ENCODE data around the gene SLC6A11. TPM values are rescaled to one million over a fixed set of nuclear protein-coding genes. Genes with fewer than 3 reads are reported as not detected.

SLC6A11 gene
- total RNA-seq, 6 donors from 2014 or later = 0.07 TPM; not detected in 5

DNA sequence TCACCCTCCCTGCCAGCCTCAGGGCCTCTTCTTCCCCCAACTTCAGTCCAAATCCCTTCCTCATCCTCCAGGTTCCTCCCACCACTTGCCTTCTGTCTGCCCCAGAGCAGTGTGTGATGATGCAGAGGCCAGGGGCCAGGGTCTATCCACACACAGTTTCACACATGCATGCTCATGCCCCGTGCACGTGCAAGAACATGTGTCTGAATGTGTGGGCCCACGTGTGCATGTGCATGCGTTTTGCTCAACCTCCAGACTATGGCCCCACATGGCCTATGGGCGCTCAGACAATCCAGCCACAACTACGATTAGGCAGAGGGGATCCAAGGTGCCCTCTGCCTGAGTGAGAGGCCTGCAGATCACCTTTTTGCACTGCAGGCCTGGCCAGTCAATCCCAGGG lies 144.2 kb downstream of the SLC6A11 start:
- TF ChIP-seq EP300 (IDR thresholded peaks at IDR 0.05) (no peak), POLR2AphosphoS5 (IDR thresholded peaks at IDR 0.05) (no peak)
- TF ChIP-seq, protein P1, sequence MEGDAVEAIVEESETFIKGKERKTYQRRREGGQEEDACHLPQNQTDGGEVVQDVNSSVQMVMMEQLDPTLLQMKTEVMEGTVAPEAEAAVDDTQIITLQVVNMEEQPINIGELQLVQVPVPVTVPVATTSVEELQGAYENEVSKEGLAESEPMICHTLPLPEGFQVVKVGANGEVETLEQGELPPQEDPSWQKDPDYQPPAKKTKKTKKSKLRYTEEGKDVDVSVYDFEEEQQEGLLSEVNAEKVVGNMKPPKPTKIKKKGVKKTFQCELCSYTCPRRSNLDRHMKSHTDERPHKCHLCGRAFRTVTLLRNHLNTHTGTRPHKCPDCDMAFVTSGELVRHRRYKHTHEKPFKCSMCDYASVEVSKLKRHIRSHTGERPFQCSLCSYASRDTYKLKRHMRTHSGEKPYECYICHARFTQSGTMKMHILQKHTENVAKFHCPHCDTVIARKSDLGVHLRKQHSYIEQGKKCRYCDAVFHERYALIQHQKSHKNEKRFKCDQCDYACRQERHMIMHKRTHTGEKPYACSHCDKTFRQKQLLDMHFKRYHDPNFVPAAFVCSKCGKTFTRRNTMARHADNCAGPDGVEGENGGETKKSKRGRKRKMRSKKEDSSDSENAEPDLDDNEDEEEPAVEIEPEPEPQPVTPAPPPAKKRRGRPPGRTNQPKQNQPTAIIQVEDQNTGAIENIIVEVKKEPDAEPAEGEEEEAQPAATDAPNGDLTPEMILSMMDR (IDR thresholded peaks at IDR 0.05) = no peak
- Histone ChIP-seq H3K27ac (no peak overlapping the region), H3K4me1 (peaks cover 10 to 24% (median 15%) of the 10 kb centered on the region in 4 donors), H3K4me3 (no peak overlapping the region), H3K27me3 (no peaks in the 10 kb centered on the region), H3K36me3 (no peaks in the 10 kb centered on the region), H3K9me3 (no peaks in the 10 kb centered on the region)
- no peak for DNase-seq
- ATAC-seq (ENCODE audit: low FRiP score in 2 of 2) = no peak
- WGBS, 2 donors = 92 to 93% methylated on average over 4 to 6 of the region's 6 CpGs

DNA sequence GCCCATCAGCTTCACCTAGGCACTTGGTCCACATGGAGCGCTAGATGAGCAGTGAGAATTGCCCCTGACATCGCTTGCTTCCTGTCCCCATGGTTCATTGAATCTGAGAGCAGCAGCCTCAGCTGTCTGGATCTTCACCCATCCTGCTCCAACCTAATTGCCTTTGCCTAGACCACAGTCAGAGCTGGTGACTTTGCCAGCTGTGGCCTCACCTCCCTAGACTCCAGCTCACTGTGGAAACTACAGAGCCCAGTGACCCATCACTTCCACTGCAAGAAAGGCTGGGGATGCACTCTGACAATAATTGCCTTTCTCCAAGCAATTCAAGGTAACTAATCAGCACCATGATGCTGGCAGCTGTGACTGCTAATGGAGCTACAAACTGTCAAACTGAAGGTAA lies 145.9 kb downstream of the SLC6A11 start:
- DNase-seq = no peak
- Histone ChIP-seq H3K4me1 (peaks cover 10 to 19% (median 15%) of the 10 kb centered on the region in 4 donors), H3K4me3 (no peak overlapping the region), H3K36me3 (no peaks in the 10 kb centered on the region), H3K27ac (no peak overlapping the region), H3K27me3 (no peaks in the 10 kb centered on the region), H3K9me3 (no peaks in the 10 kb centered on the region)
- TF ChIP-seq POLR2AphosphoS5 (IDR thresholded peaks at IDR 0.05) = no peak
- TF ChIP-seq EP300 (IDR thresholded peaks at IDR 0.05) = no peak
- TF ChIP-seq, protein P1 (IDR thresholded peaks at IDR 0.05) = no peak
- no peak for TF ChIP-seq POLR2A (IDR thresholded peaks at IDR 0.05)
- WGBS, 2 donors = 91 to 100% methylated on average over 2 of the region's 2 CpGs
- no peak for ATAC-seq (ENCODE audit: low FRiP score in 2 of 2)

DNA sequence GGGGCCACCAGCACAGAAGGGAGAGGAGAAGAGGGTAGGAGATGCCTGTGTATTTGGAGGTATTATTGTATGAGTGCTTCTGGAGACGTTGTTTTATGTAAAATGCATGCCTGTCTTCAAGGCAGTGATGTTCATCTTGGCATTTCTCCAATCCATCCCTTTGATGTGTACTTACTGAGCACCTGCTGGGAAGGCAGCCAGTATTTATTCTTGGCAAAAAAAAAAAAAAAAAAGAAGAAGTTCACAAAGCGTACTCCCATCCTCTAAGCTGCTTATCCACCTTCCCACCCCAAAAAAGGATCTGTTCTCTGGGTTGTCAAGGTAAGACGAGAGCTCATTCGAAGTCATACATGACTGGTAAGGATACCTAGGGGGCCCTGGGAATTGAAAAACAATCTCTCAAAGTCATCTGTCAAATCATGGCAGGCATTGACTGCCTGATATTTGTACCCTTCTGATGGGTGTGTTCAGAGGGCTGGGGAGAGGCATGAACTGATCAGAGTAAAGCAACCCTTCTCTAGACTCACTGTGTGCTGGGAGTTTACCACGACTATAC lies 146.5 kb downstream of the SLC6A11 start:
- no peak overlapping the region for H3K4me3 ChIP-seq
- WGBS, 2 donors = 51 to 53% methylated on average over 5 of the region's 5 CpGs
- no peak for ATAC-seq (ENCODE audit: low FRiP score in 2 of 2)

DNA sequence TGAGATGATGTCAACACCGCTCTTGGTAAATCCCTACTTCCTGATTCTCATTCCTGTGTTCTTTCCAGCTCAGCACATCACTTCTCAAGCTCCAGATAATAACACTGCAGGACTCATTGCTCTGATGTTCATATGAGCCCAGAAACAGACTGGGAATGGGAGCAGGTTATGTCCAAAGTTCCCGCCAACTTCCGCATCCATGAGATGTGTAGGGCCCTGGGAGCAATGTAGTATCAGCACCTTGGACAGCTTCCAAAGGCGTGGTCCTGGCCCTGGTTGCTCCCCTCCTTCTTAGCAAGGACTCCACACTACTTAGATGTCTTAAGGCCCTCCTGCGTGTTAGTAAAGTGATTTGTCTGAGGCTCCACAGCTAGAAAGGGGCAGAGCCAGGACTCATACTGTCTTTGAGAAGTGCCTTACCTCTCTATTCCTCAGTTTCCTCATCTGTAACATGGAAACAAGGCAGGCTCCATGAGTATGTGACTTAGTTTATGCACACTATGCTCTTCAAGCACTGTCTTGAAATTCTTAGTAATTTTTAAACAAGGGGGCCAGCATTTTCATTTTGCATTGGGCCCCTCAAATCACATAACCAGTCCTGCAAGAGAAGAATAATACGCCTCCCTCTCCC lies 148.6 kb downstream of the SLC6A11 start:
- no peak overlapping the region for H3K27ac ChIP-seq
- ATAC-seq (ENCODE audit: low FRiP score in 2 of 2) = no peak
- no peak overlapping the region for H3K4me3 ChIP-seq
- H3K4me1 ChIP-seq = no peaks in the 10 kb centered on the region
- TF ChIP-seq POLR2A (IDR thresholded peaks at IDR 0.05) = no peak
- TF ChIP-seq, protein P1 (IDR thresholded peaks at IDR 0.05) = no peak
- TF ChIP-seq POLR2AphosphoS5 (IDR thresholded peaks at IDR 0.05) = no peak
- TF ChIP-seq EP300 (IDR thresholded peaks at IDR 0.05) = no peak
- DNase-seq = no peak
- WGBS, 2 donors = 60 to 69% methylated on average over 6 of the region's 6 CpGs
- H3K36me3 ChIP-seq = no peaks in the 10 kb centered on the region
- H3K27me3 ChIP-seq = no peaks in the 10 kb centered on the region
- no peaks in the 10 kb centered on the region for H3K9me3 ChIP-seq

More for the DNA sequence above, 146.5 kb downstream of the SLC6A11 start:
- H3K4me1 ChIP-seq = peaks cover 10 to 14% (median 12%) of the 10 kb centered on the region in 4 donors
- no peak for TF ChIP-seq POLR2A (IDR thresholded peaks at IDR 0.05)
- no peak for TF ChIP-seq POLR2AphosphoS5 (IDR thresholded peaks at IDR 0.05)
- TF ChIP-seq EP300 (IDR thresholded peaks at IDR 0.05) = no peak
- TF ChIP-seq, protein P1 (IDR thresholded peaks at IDR 0.05) = no peak
- no peaks in the 10 kb centered on the region for H3K27me3 ChIP-seq
- H3K9me3 ChIP-seq = no peaks in the 10 kb centered on the region
- no peaks in the 10 kb centered on the region for H3K36me3 ChIP-seq
- no peak overlapping the region for H3K27ac ChIP-seq
- no peak for DNase-seq

DNA sequence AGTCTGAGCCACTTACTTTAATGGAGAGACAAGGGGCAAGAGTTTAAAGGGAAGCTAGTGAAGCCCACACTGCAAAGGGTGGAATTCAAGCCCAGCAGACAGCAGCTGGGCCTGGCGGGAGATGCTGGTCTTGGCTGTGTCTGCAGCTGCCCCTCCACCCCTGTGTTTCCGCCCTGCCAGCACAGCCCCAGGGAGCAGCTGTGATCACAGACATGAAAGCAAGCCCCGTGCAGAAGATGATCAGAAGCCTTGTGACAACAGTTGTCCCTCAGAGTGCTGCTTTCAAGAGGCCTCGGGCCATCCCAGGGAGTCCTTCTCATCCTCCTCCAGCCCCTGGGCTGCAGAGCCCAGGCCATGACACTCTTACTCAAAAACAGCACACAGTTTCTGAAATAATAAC lies 152.4 kb downstream of the SLC6A11 start:
- Histone ChIP-seq H3K27me3 (no peaks in the 10 kb centered on the region), H3K36me3 (no peaks in the 10 kb centered on the region), H3K27ac (no peak overlapping the region), H3K4me3 (no peak overlapping the region), H3K4me1 (no peaks in the 10 kb centered on the region), H3K9me3 (no peaks in the 10 kb centered on the region)
- DNase-seq = no peak
- 49 to 50% methylated on average over 3 to 4 of the region's 4 CpGs for WGBS, 2 donors
- ATAC-seq (ENCODE audit: low FRiP score in 2 of 2) = no peak
- TF ChIP-seq, protein P1 (IDR thresholded peaks at IDR 0.05) = no peak
- TF ChIP-seq POLR2A (IDR thresholded peaks at IDR 0.05) (no peak), POLR2AphosphoS5 (IDR thresholded peaks at IDR 0.05) (no peak), EP300 (IDR thresholded peaks at IDR 0.05) (no peak)

Measured in upper lobe of left lung (tissue), 6 donors.